HG03460 (cell line): ENCODE data around the gene KIF5B.

Experiments used
- ATAC-seq: cut with Tn5 transposase; IDR thresholded peaks from one replicate; pipeline ENCODE4 v1.9.1; 2021; ENCODE audit not compliant: unreplicated experiment

The KIF5B gene

DNA sequence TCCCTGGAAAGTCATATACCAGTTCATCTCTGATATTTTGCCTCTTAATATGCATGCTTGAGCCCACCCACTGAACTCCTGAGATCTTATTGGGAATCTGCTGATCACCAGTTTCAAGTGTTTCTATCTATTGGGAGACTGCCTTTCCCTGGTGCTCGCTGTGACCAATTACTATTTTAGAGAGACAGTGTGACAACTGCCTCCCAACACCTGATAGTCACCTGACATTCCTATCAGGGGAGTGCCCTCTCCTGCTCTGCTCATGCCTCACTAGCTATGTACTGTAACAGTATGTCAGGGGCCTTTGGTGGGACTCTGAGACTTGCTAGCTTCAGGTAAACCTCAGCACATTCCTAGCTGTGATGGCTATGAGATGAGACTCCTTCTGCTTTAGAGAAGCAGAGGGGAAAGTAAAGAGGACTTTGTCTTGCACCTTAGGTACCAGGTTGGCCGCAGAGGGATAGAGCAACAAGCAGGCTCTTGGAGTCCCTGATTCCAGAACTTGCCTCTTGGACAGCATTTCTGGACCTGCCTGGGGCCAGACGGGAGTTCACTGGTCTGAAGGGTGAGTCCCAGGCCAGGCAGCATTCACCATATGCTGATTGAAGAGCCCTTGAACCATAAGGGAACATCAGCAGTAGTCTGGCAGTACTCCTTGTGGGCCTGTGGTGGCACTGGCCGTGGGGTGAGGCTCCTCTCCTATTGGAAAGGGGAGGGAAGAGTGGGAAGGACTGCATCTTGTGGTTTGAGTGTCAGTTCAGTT, 93.2 kb downstream of the KIF5B start:
- no peak for ATAC-seq

DNA sequence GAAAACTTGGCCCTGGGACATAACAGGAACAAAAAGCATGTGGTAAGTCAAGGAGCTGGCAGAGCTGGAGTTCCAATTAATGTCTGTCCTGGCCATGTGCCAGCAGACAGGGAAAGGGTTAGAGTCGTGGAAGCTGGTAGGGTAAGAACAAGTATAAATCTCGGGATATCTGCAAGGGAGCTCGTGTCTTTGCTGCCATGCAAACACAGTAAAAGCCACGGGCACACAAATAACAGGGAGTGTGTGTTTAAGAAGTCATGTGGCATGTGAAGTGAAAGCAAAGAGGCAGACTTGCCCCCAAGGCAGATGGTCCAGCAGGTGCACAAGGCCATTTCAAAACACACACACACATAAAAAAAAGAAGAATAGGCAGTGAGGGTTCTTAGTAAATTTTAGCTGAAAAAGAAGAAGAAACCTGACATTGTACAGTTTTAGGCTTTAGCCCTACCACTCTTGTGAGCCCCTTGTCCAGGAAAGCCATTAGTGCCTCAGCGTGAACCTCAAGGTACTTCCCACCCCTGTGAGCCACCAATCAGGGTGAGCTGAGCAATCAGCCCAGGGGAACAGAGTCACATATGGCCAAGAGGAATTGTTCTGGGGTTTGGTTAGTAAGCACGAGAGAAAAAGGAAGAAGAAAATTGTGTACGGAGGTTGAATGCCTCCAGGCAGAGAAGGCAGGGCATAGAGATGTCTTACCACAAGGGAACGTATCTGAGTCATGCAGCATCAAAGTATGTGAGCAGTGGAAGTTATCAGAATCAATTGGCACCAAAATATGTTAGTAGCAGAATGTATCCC, 94.7 kb downstream of the KIF5B start:
- ATAC-seq = peak; percentile 54

DNA sequence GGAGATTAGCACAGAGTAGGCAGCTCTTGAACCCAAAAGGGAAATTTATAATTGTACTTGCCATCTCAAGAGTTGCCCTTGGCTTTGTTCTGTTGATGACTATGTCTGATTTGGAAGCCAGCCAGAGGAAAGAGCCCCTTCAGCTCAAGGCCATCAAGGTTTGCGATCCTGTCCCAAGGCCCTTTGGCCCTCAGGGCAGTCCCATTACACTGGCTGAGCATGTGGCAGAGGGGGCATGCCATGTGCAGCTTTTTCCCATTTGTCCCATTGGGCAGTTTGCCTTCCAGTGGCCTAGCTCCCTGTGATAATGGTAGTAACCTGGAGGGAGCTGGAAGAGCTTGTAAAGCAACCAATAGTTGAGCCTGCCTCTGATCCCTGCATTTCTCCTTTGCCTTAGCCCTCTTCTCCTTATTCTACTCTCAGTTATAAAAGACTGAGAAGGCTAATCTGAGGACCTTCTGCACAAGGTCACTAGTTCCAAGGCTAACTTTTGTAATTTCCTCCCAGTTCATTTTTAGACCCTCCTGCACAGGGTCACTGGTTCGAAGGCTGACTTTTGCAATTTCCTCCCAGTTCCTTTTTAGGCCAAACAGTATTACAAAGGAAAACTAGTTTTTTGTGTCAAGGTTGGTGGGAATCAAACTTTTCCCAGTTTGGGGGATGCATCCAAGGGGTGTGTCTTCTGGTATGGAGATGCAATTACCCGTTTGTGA, 96.6 kb downstream of the KIF5B start:
- ATAC-seq = no peak
